Loucy (cell line): ENCODE data around the gene KEL.

Experiments used
- EZH2phosphoT487 ChIP-seq: fragments of 200-600 bp; IDR thresholded peaks from 2 replicates; pipeline ENCODE4 v1.6.1; 2018; ENCODE audit warnings: antibody characterized with exemption, mild to moderate bottlenecking, moderate library complexity, borderline replicate concordance
- TF ChIP-seq, protein P1 (sequence below): fragments of 200-600 bp; sonication (generic); conservative IDR thresholded peaks from 2 replicates; pipeline ENCODE4 v1.5.1; 2014; ENCODE audit warnings: mild to moderate bottlenecking, antibody characterized with exemption, low read length

DNA sequence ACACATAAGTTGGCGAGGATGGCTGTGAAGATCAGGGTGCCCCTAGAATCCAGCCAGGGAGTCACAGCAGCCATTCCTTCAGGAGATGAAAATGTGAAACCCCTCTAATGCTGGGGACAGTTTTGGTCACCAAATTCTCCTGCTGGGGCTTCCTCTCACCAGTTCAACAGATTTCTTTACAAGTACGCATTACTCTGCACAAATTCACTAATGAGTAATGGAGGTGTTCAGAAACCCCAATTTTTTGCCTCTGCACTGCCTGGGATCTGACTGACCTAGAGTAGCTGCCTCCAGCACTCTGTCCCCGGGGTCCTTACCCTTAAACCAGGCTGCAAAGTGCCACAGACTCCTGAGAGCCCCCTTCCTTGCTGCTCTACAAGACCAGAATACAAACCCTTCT is 44.7 kb downstream of the KEL start:
- TF ChIP-seq, protein P1, sequence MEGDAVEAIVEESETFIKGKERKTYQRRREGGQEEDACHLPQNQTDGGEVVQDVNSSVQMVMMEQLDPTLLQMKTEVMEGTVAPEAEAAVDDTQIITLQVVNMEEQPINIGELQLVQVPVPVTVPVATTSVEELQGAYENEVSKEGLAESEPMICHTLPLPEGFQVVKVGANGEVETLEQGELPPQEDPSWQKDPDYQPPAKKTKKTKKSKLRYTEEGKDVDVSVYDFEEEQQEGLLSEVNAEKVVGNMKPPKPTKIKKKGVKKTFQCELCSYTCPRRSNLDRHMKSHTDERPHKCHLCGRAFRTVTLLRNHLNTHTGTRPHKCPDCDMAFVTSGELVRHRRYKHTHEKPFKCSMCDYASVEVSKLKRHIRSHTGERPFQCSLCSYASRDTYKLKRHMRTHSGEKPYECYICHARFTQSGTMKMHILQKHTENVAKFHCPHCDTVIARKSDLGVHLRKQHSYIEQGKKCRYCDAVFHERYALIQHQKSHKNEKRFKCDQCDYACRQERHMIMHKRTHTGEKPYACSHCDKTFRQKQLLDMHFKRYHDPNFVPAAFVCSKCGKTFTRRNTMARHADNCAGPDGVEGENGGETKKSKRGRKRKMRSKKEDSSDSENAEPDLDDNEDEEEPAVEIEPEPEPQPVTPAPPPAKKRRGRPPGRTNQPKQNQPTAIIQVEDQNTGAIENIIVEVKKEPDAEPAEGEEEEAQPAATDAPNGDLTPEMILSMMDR: no peak
- TF ChIP-seq EZH2phosphoT487: no peak
